ENCODE results near the gene ZNF74. TPM values are rescaled to one million over a fixed set of nuclear protein-coding genes. Genes with fewer than 3 reads are reported as not detected.

The ZNF74 gene
- total and polyA plus RNA-seq, 5 donors from 2014 or later: 3.4 to 5.9 (median 4.1) TPM

DNA sequence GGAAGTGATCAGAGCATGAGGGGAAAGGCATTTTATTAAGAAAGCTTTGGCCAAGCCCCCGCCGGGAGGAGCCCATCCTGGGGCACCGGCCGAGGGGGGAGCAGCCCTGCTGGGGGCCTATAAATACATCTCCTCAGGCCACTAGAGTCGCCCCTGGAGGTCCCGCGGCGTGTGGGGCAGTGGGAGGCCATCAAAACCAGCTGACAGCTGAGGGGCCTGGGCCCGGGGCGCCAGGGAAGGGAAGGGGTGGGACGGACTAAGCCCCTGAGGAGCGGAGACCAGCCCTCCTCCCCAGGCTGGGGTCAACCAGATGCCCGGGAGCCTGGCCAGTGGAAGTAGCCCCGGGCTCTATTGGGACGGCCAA lies 30.6 kb downstream of the ZNF74 start:
- H3K27ac ChIP-seq (ENCODE audit: insufficient read depth, low read length, poor library complexity, severe bottlenecking): no peak overlapping the region
- H3K36me3 ChIP-seq (ENCODE audit: control insufficient read depth, insufficient read depth, low read length): no peaks in the 10 kb centered on the region
- ATAC-seq (ENCODE audit: low read depth in 2 of 2): no peak
- Mint-ChIP-seq H3K4me1 (peaks cover 0 to 18% (median 11%) of the 10 kb centered on the region in 4 donors), H3K27me3 (peaks cover 33% of the 10 kb centered on the region), H3K27ac (no peak overlapping the region), H3K9me3 (peaks cover 0 to 3% (median 0%) of the 10 kb centered on the region in 7 donors), H3K36me3 (peaks cover 6% of the 10 kb centered on the region), H3K4me3 (peak overlapping the region in 2 of 4 donors; percentile 62 to 70)
- no peak overlapping the region for H3K4me3 ChIP-seq (ENCODE audit: low read depth, low read length)
- no peak for DNase-seq
- no peaks in the 10 kb centered on the region for H3K27me3 ChIP-seq (ENCODE audit: control insufficient read depth, insufficient read depth, low read length)
- H3K4me1 ChIP-seq (ENCODE audit: control insufficient read depth, insufficient read depth, low read length, poor library complexity, severe bottlenecking): peaks cover 21% of the 10 kb centered on the region
- H3K9me3 ChIP-seq (ENCODE audit: control insufficient read depth in 2 of 2, low read length in 2 of 2): no peaks in the 10 kb centered on the region

- H3K4me3 ChIP-seq (ENCODE audit: low read depth, low read length): no peak overlapping the region
Observed at GRCh38 chr22:20424932-20425565, 31.1 kb downstream of the ZNF74 start.

DNA sequence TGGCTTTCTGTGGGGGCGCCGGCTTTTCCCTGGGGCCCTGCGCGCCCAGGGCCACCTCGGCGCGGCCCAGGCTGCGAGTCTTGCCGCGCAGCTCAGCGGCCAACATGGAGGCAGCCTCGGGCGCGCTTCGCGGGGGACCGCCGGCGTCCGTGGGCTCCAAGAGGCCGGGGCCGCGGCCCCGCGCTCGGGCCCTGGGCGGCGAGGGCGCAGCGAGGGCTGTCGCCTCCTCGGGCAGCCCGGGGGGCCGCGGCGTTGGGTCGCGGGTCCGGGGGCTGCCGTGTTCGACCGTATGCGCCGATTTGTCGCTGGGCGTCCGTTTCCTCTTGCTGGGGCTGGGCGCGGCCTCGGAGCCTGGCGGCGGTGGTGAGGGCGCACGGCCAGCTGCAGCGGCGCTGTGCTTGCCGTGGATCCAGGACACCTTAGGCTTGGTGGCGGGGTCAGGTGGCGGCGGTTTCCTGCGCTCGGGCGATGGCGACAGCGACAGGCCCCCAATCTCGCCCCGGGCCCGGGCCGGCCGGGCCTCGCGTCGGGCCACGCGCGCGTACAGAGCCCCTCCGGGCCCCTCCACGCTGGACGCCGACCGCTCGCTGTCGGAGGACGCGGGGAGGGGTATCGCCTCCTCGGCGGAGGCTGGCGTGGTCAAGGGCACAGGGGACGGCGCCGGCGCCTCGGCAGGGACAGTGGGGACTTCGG lies 31.8 kb downstream of the ZNF74 start:
- Histone ChIP-seq H3K4me1 (ENCODE audit: control insufficient read depth, insufficient read depth, low read length, poor library complexity, severe bottlenecking) (peaks cover 32% of the 10 kb centered on the region), H3K27ac (ENCODE audit: insufficient read depth, low read length, poor library complexity, severe bottlenecking) (no peak overlapping the region), H3K4me3 (ENCODE audit: low read depth, low read length) (no peak overlapping the region), H3K36me3 (ENCODE audit: control insufficient read depth, insufficient read depth, low read length) (no peaks in the 10 kb centered on the region), H3K9me3 (ENCODE audit: control insufficient read depth in 2 of 2, low read length in 2 of 2) (no peaks in the 10 kb centered on the region), H3K27me3 (ENCODE audit: control insufficient read depth, insufficient read depth, low read length) (no peaks in the 10 kb centered on the region)
- DNase-seq (no peak), ATAC-seq (ENCODE audit: low read depth in 2 of 2) (no peak)
- H3K9me3 Mint-ChIP-seq: peaks cover 0 to 3% (median 0%) of the 10 kb centered on the region in 7 donors
- H3K27me3 Mint-ChIP-seq: peaks cover 39% of the 10 kb centered on the region
- peaks cover 0 to 24% (median 12%) of the 10 kb centered on the region in 4 donors for H3K4me1 Mint-ChIP-seq
- no peak overlapping the region for H3K27ac Mint-ChIP-seq
- H3K4me3 Mint-ChIP-seq: no peak overlapping the region
- peaks cover 6% of the 10 kb centered on the region for H3K36me3 Mint-ChIP-seq

More at GRCh38 chr22:20424932-20425565, 31.1 kb downstream of the ZNF74 start:
- Histone ChIP-seq H3K36me3 (ENCODE audit: control insufficient read depth, insufficient read depth, low read length) (no peaks in the 10 kb centered on the region), H3K4me1 (ENCODE audit: control insufficient read depth, insufficient read depth, low read length, poor library complexity, severe bottlenecking) (peaks cover 26% of the 10 kb centered on the region), H3K9me3 (ENCODE audit: control insufficient read depth in 2 of 2, low read length in 2 of 2) (no peaks in the 10 kb centered on the region), H3K27ac (ENCODE audit: insufficient read depth, low read length, poor library complexity, severe bottlenecking) (no peak overlapping the region), H3K27me3 (ENCODE audit: control insufficient read depth, insufficient read depth, low read length) (no peaks in the 10 kb centered on the region)
- Mint-ChIP-seq H3K4me1 (peaks cover 0 to 18% (median 12%) of the 10 kb centered on the region in 4 donors), H3K9me3 (peaks cover 0 to 3% (median 0%) of the 10 kb centered on the region in 7 donors), H3K27ac (no peak overlapping the region), H3K36me3 (peaks cover 6% of the 10 kb centered on the region), H3K4me3 (peak overlapping the region in 2 of 4 donors; percentile 35 to 59), H3K27me3 (peaks cover 33% of the 10 kb centered on the region)
- ATAC-seq (ENCODE audit: low read depth in 2 of 2) (no peak), DNase-seq (no peak)

DNA sequence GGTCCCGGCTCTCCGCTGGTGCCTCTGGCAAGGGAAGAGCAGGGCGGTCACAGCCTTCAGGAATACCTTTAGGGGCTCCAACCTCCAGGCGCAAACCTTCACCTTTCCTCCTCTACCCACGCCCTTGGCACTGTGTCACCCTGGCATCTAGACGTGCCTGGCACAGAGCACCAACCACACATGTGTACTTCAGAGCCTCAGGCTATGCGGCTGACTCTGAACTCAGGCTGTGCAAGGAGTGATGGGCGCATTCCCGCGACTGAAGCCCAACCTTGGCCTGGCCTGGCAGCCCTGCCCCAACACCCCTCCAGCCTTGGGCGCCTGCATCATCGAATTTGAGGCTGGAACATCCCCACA lies 32.3 kb downstream of the ZNF74 start:
- Mint-ChIP-seq H3K27ac (no peak overlapping the region), H3K4me1 (peaks cover 0 to 26% (median 12%) of the 10 kb centered on the region in 4 donors), H3K4me3 (peak overlapping the region; percentile 51 to 67 (median 56)), H3K27me3 (peaks cover 40% of the 10 kb centered on the region), H3K36me3 (peaks cover 6% of the 10 kb centered on the region), H3K9me3 (peaks cover 0 to 3% (median 0%) of the 10 kb centered on the region in 7 donors)
- Histone ChIP-seq H3K9me3 (ENCODE audit: control insufficient read depth in 2 of 2, low read length in 2 of 2) (no peaks in the 10 kb centered on the region), H3K4me3 (ENCODE audit: low read depth, low read length) (no peak overlapping the region), H3K36me3 (ENCODE audit: control insufficient read depth, insufficient read depth, low read length) (no peaks in the 10 kb centered on the region), H3K27ac (ENCODE audit: insufficient read depth, low read length, poor library complexity, severe bottlenecking) (no peak overlapping the region), H3K4me1 (ENCODE audit: control insufficient read depth, insufficient read depth, low read length, poor library complexity, severe bottlenecking) (peaks cover 38% of the 10 kb centered on the region), H3K27me3 (ENCODE audit: control insufficient read depth, insufficient read depth, low read length) (no peaks in the 10 kb centered on the region)
- DNase-seq (no peak), ATAC-seq (ENCODE audit: low read depth in 2 of 2) (no peak)

GRCh38 chr22:20427104-20427944 lies 33.4 kb downstream of the ZNF74 start:
- Mint-ChIP-seq H3K36me3 (peaks cover 6% of the 10 kb centered on the region), H3K9me3 (peaks cover 0 to 3% (median 0%) of the 10 kb centered on the region in 7 donors), H3K27me3 (peaks cover 40% of the 10 kb centered on the region), H3K4me1 (peaks cover 0 to 29% (median 12%) of the 10 kb centered on the region in 4 donors), H3K4me3 (peak overlapping the region; percentile 26 to 68 (median 52)), H3K27ac (peak overlapping the region in 1 of 3 donors; percentile 45)
- Histone ChIP-seq H3K4me3 (ENCODE audit: low read depth, low read length) (no peak overlapping the region), H3K4me1 (ENCODE audit: control insufficient read depth, insufficient read depth, low read length, poor library complexity, severe bottlenecking) (peaks cover 46% of the 10 kb centered on the region), H3K36me3 (ENCODE audit: control insufficient read depth, insufficient read depth, low read length) (no peaks in the 10 kb centered on the region), H3K9me3 (ENCODE audit: control insufficient read depth in 2 of 2, low read length in 2 of 2) (no peaks in the 10 kb centered on the region), H3K27ac (ENCODE audit: insufficient read depth, low read length, poor library complexity, severe bottlenecking) (no peak overlapping the region), H3K27me3 (ENCODE audit: control insufficient read depth, insufficient read depth, low read length) (no peaks in the 10 kb centered on the region)
- DNase-seq: no peak
- ATAC-seq (ENCODE audit: low read depth in 2 of 2): no peak

- Mint-ChIP-seq H3K4me1 (peaks cover 0 to 29% (median 12%) of the 10 kb centered on the region in 4 donors), H3K27me3 (peaks cover 44% of the 10 kb centered on the region), H3K4me3 (peak overlapping the region; percentile 57 to 88 (median 73)), H3K9me3 (peaks cover 0 to 3% (median 0%) of the 10 kb centered on the region in 7 donors), H3K27ac (no peak overlapping the region), H3K36me3 (peaks cover 6% of the 10 kb centered on the region)
- ATAC-seq (ENCODE audit: low read depth in 2 of 2): no peak
- no peaks in the 10 kb centered on the region for H3K9me3 ChIP-seq (ENCODE audit: control insufficient read depth in 2 of 2, low read length in 2 of 2)
- H3K36me3 ChIP-seq (ENCODE audit: control insufficient read depth, insufficient read depth, low read length): no peaks in the 10 kb centered on the region
- H3K4me1 ChIP-seq (ENCODE audit: control insufficient read depth, insufficient read depth, low read length, poor library complexity, severe bottlenecking): peaks cover 46% of the 10 kb centered on the region
- no peaks in the 10 kb centered on the region for H3K27me3 ChIP-seq (ENCODE audit: control insufficient read depth, insufficient read depth, low read length)
- DNase-seq: no peak
- H3K4me3 ChIP-seq (ENCODE audit: low read depth, low read length): no peak overlapping the region
- no peak overlapping the region for H3K27ac ChIP-seq (ENCODE audit: insufficient read depth, low read length, poor library complexity, severe bottlenecking)
Observed at GRCh38 chr22:20427945-20428417, 34.0 kb downstream of the ZNF74 start.

DNA sequence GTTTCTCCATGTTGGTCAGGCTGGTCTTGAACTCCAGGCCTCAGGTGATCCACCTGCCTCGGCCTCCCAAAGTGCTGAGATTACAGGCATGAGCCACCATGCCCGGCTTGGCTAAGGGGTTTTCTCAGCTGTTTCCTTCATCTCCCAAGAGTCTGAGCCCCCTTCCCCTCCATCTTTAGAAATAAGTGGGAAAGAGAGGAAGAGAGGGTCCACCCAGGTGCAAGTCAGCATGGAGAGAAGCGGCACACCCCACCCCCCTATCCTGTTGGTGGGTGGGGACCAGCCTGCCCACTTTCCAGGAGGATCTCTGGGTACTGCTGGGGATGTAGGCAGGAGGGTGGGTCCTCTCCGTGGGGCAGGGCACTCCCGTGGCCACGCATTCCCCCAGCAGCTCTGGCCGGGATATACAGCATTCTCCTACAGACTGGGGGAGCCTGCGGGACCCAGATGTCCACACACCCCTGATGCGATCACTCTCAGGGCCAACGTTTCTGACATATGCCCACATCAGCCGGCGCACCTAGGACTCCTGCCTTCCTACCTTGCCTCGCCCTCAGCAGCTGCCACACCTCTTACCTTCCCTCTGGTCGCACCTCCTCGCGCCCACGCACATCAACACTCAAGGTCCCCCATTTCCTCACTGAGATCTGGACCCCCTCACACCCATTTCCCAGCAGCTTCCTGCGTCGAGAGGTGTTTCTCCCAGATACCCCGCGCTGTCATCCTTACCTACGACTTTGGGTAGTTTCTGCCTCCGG lies 34.7 kb downstream of the ZNF74 start:
- peak overlapping the region; percentile 64 for H3K4me3 ChIP-seq (ENCODE audit: low read depth, low read length)
- peaks cover 0 to 27% (median 14%) of the 10 kb centered on the region in 4 donors for H3K4me1 Mint-ChIP-seq
- ATAC-seq (ENCODE audit: low read depth in 2 of 2) (no peak), DNase-seq (no peak)
- H3K9me3 ChIP-seq (ENCODE audit: control insufficient read depth in 2 of 2, low read length in 2 of 2): no peaks in the 10 kb centered on the region
- H3K36me3 Mint-ChIP-seq: peaks cover 6% of the 10 kb centered on the region
- peaks cover 40% of the 10 kb centered on the region for H3K27me3 Mint-ChIP-seq
- no peaks in the 10 kb centered on the region for H3K36me3 ChIP-seq (ENCODE audit: control insufficient read depth, insufficient read depth, low read length)
- H3K27me3 ChIP-seq (ENCODE audit: control insufficient read depth, insufficient read depth, low read length): no peaks in the 10 kb centered on the region
- H3K9me3 Mint-ChIP-seq: peaks cover 0 to 2% (median 0%) of the 10 kb centered on the region in 7 donors
- peak overlapping the region; percentile 85 to 89 (median 88) for H3K4me3 Mint-ChIP-seq
- peak overlapping the region in 2 of 3 donors; percentile 83 to 85 for H3K27ac Mint-ChIP-seq
- H3K27ac ChIP-seq (ENCODE audit: insufficient read depth, low read length, poor library complexity, severe bottlenecking): no peak overlapping the region
- peaks cover 46% of the 10 kb centered on the region for H3K4me1 ChIP-seq (ENCODE audit: control insufficient read depth, insufficient read depth, low read length, poor library complexity, severe bottlenecking)
